Parathyroid adenoma (tissue), 2 donors: ENCODE data around the gene C15orf62.
A peak's percentile ranks its signal among the peaks of the same experiment; 100 is the strongest.

Experiments used
- H2AFZ ChIP-seq: fragments of 300-600 bp; sonication (generic); one replicate; pipeline ENCODE4 v1.7.0; 2017; ENCODE audit warnings: antibody characterized with exemption, mild to moderate bottlenecking
- H3K27ac ChIP-seq: fragments of 300-600 bp; sonication (generic); one replicate; pipeline ENCODE4 v1.7.0; 2017
- H3K27me3 ChIP-seq: fragments of 300-600 bp; sonication (generic); one replicate; pipeline ENCODE4 v1.7.0; 2017; ENCODE audit warnings: low read length; ENCODE audit not compliant: control insufficient read depth, insufficient read depth
- H3K36me3 ChIP-seq: fragments of 300-600 bp; sonication (generic); one replicate; pipeline ENCODE4 v1.7.0; 2017; ENCODE audit warnings: low read length; ENCODE audit not compliant: control insufficient read depth, insufficient read depth
- H3K4me1 ChIP-seq: fragments of 300-600 bp; sonication (generic); one replicate; pipeline ENCODE4 v1.7.0; 2017; ENCODE audit warnings: control low read depth
- H3K4me2 ChIP-seq: fragments of 300-600 bp; sonication (generic); one replicate; pipeline ENCODE4 v1.7.0; 2017; ENCODE audit warnings: low read length
- H3K4me3 ChIP-seq: fragments of 300-600 bp; sonication (generic); one replicate; pipeline ENCODE4 v1.7.0; 2017; ENCODE audit warnings: low read depth, low read length
- H3K79me2 ChIP-seq: fragments of 300-600 bp; sonication (generic); one replicate; pipeline ENCODE4 v1.7.0; 2017; ENCODE audit warnings: control low read depth
- H3K9ac ChIP-seq: fragments of 300-600 bp; sonication (generic); one replicate; pipeline ENCODE4 v1.7.0; 2017; ENCODE audit warnings: mild to moderate bottlenecking
- H3K9me3 ChIP-seq: fragments of 300-600 bp; sonication (generic); one replicate; pipeline ENCODE4 v1.7.0; 2017; ENCODE audit warnings: low read length; ENCODE audit not compliant: control insufficient read depth
- CTCF ChIP-seq: fragments of 300-600 bp; sonication (generic); IDR thresholded peaks from one replicate; pipeline ENCODE4 v1.7.0; 2017; ENCODE audit warnings: antibody characterized with exemption, mild to moderate bottlenecking
- donor health status: primary hyperparathyroidism.

C15orf62 gene

GRCh38 chr15:40747685-40748631 is 21.8 kb upstream of the C15orf62 start:
- no peak overlapping the region for H2AFZ ChIP-seq
- no peaks in the 10 kb centered on the region for H3K4me1 ChIP-seq
- no peaks in the 10 kb centered on the region for H3K79me2 ChIP-seq
- H3K9ac ChIP-seq: no peak overlapping the region
- H3K4me2 ChIP-seq: no peak overlapping the region
- H3K4me3 ChIP-seq: no peak overlapping the region
- no peaks in the 10 kb centered on the region for H3K9me3 ChIP-seq
- H3K27me3 ChIP-seq: no peaks in the 10 kb centered on the region
- H3K36me3 ChIP-seq: no peaks in the 10 kb centered on the region
- TF ChIP-seq CTCF: no peak
- H3K27ac ChIP-seq: no peak overlapping the region

GRCh38 chr15:40749151-40749630 is 20.6 kb upstream of the C15orf62 start:
- no peaks in the 10 kb centered on the region for H3K9me3 ChIP-seq
- no peaks in the 10 kb centered on the region for H3K4me1 ChIP-seq
- no peaks in the 10 kb centered on the region for H3K36me3 ChIP-seq
- no peak overlapping the region for H3K4me2 ChIP-seq
- no peak overlapping the region for H3K4me3 ChIP-seq
- no peak overlapping the region for H3K27ac ChIP-seq
- no peak overlapping the region for H3K9ac ChIP-seq
- TF ChIP-seq CTCF: no peak
- no peak overlapping the region for H2AFZ ChIP-seq
- H3K79me2 ChIP-seq: no peaks in the 10 kb centered on the region
- no peaks in the 10 kb centered on the region for H3K27me3 ChIP-seq

- H3K36me3 ChIP-seq: no peaks in the 10 kb centered on the region
- TF ChIP-seq CTCF: no peak
- H3K27me3 ChIP-seq: no peaks in the 10 kb centered on the region
- H2AFZ ChIP-seq: no peak overlapping the region
- no peak overlapping the region for H3K27ac ChIP-seq
- no peaks in the 10 kb centered on the region for H3K9me3 ChIP-seq
- H3K79me2 ChIP-seq: no peaks in the 10 kb centered on the region
- no peaks in the 10 kb centered on the region for H3K4me1 ChIP-seq
- no peak overlapping the region for H3K4me3 ChIP-seq
- H3K9ac ChIP-seq: no peak overlapping the region
- H3K4me2 ChIP-seq: no peak overlapping the region
Measured at GRCh38 chr15:40750885-40751284, 18.9 kb upstream of the C15orf62 start.

- H3K4me1 ChIP-seq: peaks cover 2% of the 10 kb centered on the region
- no peak for TF ChIP-seq CTCF
- no peak overlapping the region for H2AFZ ChIP-seq
- no peaks in the 10 kb centered on the region for H3K79me2 ChIP-seq
- no peak overlapping the region for H3K27ac ChIP-seq
- no peak overlapping the region for H3K4me2 ChIP-seq
- no peaks in the 10 kb centered on the region for H3K27me3 ChIP-seq
- H3K9me3 ChIP-seq: no peaks in the 10 kb centered on the region
- H3K36me3 ChIP-seq: no peaks in the 10 kb centered on the region
- H3K4me3 ChIP-seq: no peak overlapping the region
- no peak overlapping the region for H3K9ac ChIP-seq
Measured at GRCh38 chr15:40751745-40752144, 18.0 kb upstream of the C15orf62 start.

- Histone ChIP-seq H2AFZ (peak overlapping the region; percentile 70), H3K9me3 (no peaks in the 10 kb centered on the region), H3K79me2 (no peaks in the 10 kb centered on the region), H3K4me1 (peaks cover 3% of the 10 kb centered on the region), H3K36me3 (no peaks in the 10 kb centered on the region), H3K27ac (no peak overlapping the region), H3K4me3 (peak overlapping the region; percentile 86), H3K27me3 (no peaks in the 10 kb centered on the region), H3K9ac (no peak overlapping the region), H3K4me2 (peak overlapping the region; percentile 91)
- no peak for TF ChIP-seq CTCF
Measured at GRCh38 chr15:40754574-40754882, 15.3 kb upstream of the C15orf62 start.
